ENCODE results near the gene CEP41.

- TF ChIP-seq CTCF (IDR thresholded peaks at IDR 0.05) (no peak), POLR2A (IDR thresholded peaks at IDR 0.05) (no peak)
Observed at GRCh38 chr7:130351791-130352090, 89.1 kb downstream of the CEP41 start.

Measured in lower leg skin (tissue), 3 donors.